Smooth muscle cell (in vitro differentiated cells): Measurements from ENCODE around the gene FREM1. TPM values are rescaled to one million over a fixed set of nuclear protein-coding genes. Genes with fewer than 3 reads are reported as not detected.
A peak's percentile ranks its signal among the peaks of the same experiment; 100 is the strongest.

Experiments
- DNase-seq: peaks from one replicate; lab custom pipeline; 2025; ENCODE audit not compliant: unreplicated experiment; lab: John Stamatoyannopoulos, UW
- H2AFZ ChIP-seq: fragments of 200-600 bp; sonication (generic); 2 replicates; pipeline ENCODE4 v1.6.0; 2016; ENCODE audit warnings: antibody characterized with exemption, low read depth, mild to moderate bottlenecking
- H3F3A ChIP-seq: fragments of 200-600 bp; sonication (generic); 2 replicates; pipeline ENCODE4 v1.6.0; 2017; ENCODE audit warnings: antibody characterized with exemption, low read depth
- H3K27ac ChIP-seq: fragments of 200-600 bp; sonication (generic); 2 replicates; pipeline ENCODE4 v1.5.1; 2016; ENCODE audit warnings: low read depth, mild to moderate bottlenecking
- H3K27me3 ChIP-seq: fragments of 200-600 bp; sonication (generic); 2 replicates; pipeline ENCODE4 v1.6.1; 2016; ENCODE audit warnings: low read depth, mild to moderate bottlenecking
- H3K36me3 ChIP-seq: fragments of 200-600 bp; sonication (generic); 2 replicates; pipeline ENCODE4 v1.5.1; 2016; ENCODE audit warnings: low read depth
- H3K4me1 ChIP-seq: fragments of 200-600 bp; sonication (generic); 2 replicates; pipeline ENCODE4 v1.5.1; 2016; ENCODE audit warnings: low read depth
- H3K4me2 ChIP-seq: fragments of 200-600 bp; sonication (generic); 2 replicates; pipeline ENCODE4 v1.6.0; 2016; ENCODE audit warnings: mild to moderate bottlenecking
- H3K4me3 ChIP-seq: fragments of 200-600 bp; sonication (generic); 2 replicates; pipeline ENCODE4 v1.5.1; 2016; ENCODE audit warnings: mild to moderate bottlenecking
- H3K79me2 ChIP-seq: fragments of 200-600 bp; sonication (generic); 2 replicates; pipeline ENCODE4 v1.6.0; 2016; ENCODE audit warnings: low read depth, mild to moderate bottlenecking
- H3K9ac ChIP-seq: fragments of 200-600 bp; sonication (generic); 2 replicates; pipeline ENCODE4 v1.6.0; 2016; ENCODE audit warnings: low read depth
- H3K9me3 ChIP-seq: fragments of 200-600 bp; sonication (generic); replicated peaks from 2 replicates; pipeline ENCODE4 v1.5.1; 2016; ENCODE audit warnings: low read depth
- H4K20me1 ChIP-seq: fragments of 200-600 bp; sonication (generic); 2 replicates; pipeline ENCODE4 v1.6.0; 2016; ENCODE audit warnings: low read depth
- WGBS: methylation state at CpG from one replicate; pipeline ENCODE4 v1.1.7; 2016; ENCODE audit warnings: low lambda C conversion rate; 5-methylcytosine and 5-hydroxymethylcytosine counted together
- polyA plus RNA-seq: library from polyadenylated mRNA; unstranded; fragments of >200 nt; fragmentation: Nextera tagmentation; extraction: Ambion mirVana; gene quantifications from 2 replicates; pipeline ENCODE4 v1.2.1, GENCODE V29; 2016
- total RNA-seq: library from RNA; depleted of rRNA; stranded (reverse); fragments of >200 nt; gene quantifications from 2 replicates; pipeline ENCODE4 v1.2.3, GENCODE V29; 2014
- TF ChIP-seq, protein P1 (sequence below): fragments of 200-600 bp; sonication (generic); IDR thresholded peaks from 2 replicates; pipeline ENCODE4 v1.5.1; 2017; ENCODE audit warnings: borderline replicate concordance, mild to moderate bottlenecking, antibody characterized with exemption; ENCODE audit not compliant: insufficient read depth, poor library complexity, severe bottlenecking

FREM1 gene
- total and polyA plus RNA-seq, 2 experiments from 2014 or later: 18.0 TPM

DNA sequence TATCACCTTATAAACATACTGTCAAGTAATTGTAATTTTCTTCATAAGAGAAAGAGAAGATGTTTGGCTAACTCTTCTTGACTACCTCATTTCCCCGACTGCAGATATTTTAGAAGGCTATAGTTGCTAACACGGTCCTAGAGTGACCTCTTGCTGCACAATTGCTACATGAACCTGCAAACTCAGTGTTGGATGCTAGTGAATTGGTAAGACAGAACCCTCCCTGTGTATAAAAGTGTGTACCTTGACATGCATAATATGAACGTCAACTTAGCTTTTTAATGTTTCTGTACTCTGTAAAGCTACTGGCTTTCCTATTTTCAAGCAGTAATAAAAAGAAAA, 141.0 kb downstream of the FREM1 start:
- WGBS: 63% methylated on average over 3 of the region's 3 CpGs
- Histone ChIP-seq H3F3A (no peaks in the 10 kb centered on the region), H3K4me1 (no peaks in the 10 kb centered on the region), H3K9ac (no peak overlapping the region), H4K20me1 (no peaks in the 10 kb centered on the region), H3K4me2 (no peak overlapping the region), H3K9me3 (no peaks in the 10 kb centered on the region), H3K4me3 (no peak overlapping the region), H3K79me2 (no peaks in the 10 kb centered on the region), H3K27ac (no peak overlapping the region), H3K36me3 (no peaks in the 10 kb centered on the region), H2AFZ (no peak overlapping the region), H3K27me3 (no peaks in the 10 kb centered on the region)
- TF ChIP-seq, protein P1, sequence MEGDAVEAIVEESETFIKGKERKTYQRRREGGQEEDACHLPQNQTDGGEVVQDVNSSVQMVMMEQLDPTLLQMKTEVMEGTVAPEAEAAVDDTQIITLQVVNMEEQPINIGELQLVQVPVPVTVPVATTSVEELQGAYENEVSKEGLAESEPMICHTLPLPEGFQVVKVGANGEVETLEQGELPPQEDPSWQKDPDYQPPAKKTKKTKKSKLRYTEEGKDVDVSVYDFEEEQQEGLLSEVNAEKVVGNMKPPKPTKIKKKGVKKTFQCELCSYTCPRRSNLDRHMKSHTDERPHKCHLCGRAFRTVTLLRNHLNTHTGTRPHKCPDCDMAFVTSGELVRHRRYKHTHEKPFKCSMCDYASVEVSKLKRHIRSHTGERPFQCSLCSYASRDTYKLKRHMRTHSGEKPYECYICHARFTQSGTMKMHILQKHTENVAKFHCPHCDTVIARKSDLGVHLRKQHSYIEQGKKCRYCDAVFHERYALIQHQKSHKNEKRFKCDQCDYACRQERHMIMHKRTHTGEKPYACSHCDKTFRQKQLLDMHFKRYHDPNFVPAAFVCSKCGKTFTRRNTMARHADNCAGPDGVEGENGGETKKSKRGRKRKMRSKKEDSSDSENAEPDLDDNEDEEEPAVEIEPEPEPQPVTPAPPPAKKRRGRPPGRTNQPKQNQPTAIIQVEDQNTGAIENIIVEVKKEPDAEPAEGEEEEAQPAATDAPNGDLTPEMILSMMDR: peak; percentile 20
- no peak for DNase-seq

DNA sequence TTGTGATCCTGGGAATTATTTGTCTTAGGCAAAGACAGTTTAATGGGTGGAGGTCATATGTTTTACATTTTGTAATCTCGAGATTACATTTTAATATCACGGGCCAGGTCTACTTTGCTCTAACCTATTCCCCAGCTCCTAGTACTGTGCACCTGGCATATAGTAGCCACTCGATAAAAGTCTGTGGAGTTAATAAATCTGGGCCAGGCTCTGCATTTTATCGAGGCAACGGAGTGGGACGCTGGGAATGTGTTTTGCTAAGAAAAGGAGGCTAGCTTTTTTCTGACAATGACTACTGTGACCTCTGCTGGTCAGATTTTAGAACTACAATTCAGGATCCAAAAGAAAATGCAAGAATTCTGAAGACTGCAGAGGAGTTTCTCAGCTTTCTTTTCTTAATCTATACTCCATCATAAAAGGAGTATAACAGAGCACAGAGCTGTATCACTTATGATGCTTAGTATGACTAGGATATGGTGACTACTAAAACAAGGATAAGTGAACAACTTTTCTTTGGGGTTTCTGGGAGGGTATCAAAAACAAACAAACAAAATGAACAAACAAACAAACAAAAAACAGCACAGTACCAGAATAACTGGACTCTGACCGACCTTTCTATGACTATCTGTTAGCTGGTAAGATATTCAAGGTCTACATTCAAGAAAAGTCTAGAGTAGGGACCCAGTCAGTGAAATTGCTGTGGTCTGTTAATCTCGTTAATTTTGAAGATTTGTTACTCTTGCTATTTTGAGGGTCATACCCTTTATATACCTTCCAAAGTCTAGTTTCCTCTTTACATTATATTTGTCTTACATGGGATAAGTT, 141.6 kb downstream of the FREM1 start:
- no peaks in the 10 kb centered on the region for H3K79me2 ChIP-seq
- peak overlapping the region; percentile 60 for H3K4me2 ChIP-seq
- no peaks in the 10 kb centered on the region for H3K36me3 ChIP-seq
- no peaks in the 10 kb centered on the region for H3K4me1 ChIP-seq
- TF ChIP-seq, protein P1: peak; percentile 70
- H3K27me3 ChIP-seq: no peaks in the 10 kb centered on the region
- no peaks in the 10 kb centered on the region for H4K20me1 ChIP-seq
- H3K4me3 ChIP-seq: peak overlapping the region; percentile 4
- no peak overlapping the region for H2AFZ ChIP-seq
- H3K9me3 ChIP-seq: no peaks in the 10 kb centered on the region
- no peak overlapping the region for H3K9ac ChIP-seq
- 40% methylated on average over 8 of the region's 8 CpGs for WGBS
- H3F3A ChIP-seq: no peaks in the 10 kb centered on the region
- H3K27ac ChIP-seq: no peak overlapping the region
- no peak for DNase-seq

DNA sequence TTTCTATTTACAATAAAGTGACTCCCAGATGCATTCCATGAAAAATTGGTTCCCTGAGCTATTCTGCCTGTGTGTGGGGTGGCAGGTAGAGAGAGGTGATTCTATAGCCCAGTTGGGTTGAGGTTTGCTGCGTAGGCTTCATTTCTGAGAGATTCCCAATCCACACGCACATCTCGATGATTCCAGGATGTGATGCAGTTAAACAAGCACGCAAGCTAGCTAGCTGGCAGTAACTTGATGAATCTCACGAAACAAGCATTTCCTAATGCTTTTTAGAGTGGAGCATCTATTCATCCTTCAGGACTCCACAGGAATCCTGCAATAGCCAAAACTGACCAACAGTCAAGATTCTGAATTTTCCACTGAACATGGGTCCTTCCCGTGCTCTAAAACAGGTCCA, 143.9 kb downstream of the FREM1 start:
- H3K4me1 ChIP-seq: no peaks in the 10 kb centered on the region
- no peaks in the 10 kb centered on the region for H3K36me3 ChIP-seq
- no peak overlapping the region for H3K27ac ChIP-seq
- H3K4me3 ChIP-seq: no peak overlapping the region
- H3K27me3 ChIP-seq: no peaks in the 10 kb centered on the region
- no peaks in the 10 kb centered on the region for H3K79me2 ChIP-seq
- no peaks in the 10 kb centered on the region for H3F3A ChIP-seq
- H2AFZ ChIP-seq: no peak overlapping the region
- no peaks in the 10 kb centered on the region for H4K20me1 ChIP-seq
- no peak for DNase-seq
- H3K9ac ChIP-seq: no peak overlapping the region
- H3K4me2 ChIP-seq: no peak overlapping the region
- H3K9me3 ChIP-seq: no peaks in the 10 kb centered on the region
- TF ChIP-seq, protein P1: no peak
- 96% methylated on average over 6 of the region's 6 CpGs for WGBS

DNA sequence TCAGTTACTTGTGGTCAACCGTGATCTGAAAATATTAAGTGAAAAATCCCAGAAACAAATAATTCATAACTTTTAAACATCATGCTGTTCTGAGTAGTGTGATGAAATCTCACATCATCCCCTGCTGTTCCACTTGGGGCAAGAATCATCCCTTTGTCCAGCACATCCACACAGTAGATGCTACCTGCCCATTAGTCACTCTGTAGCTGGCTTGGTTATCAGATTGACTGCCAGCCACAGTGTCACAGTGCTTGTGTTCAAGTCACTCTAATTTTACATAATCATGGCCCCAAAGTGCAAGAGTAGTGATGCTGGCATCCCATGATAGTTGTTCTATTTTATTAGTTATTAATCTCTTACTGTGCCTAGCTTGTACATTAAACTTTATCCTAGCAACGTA, 148.6 kb downstream of the FREM1 start:
- H3F3A ChIP-seq: no peaks in the 10 kb centered on the region
- 59% methylated on average over 2 of the region's 2 CpGs for WGBS
- DNase-seq: no peak
- no peaks in the 10 kb centered on the region for H4K20me1 ChIP-seq
- H3K9ac ChIP-seq: no peak overlapping the region
- H3K4me2 ChIP-seq: no peak overlapping the region
- no peaks in the 10 kb centered on the region for H3K4me1 ChIP-seq
- H3K79me2 ChIP-seq: no peaks in the 10 kb centered on the region
- H3K27ac ChIP-seq: no peak overlapping the region
- H2AFZ ChIP-seq: no peak overlapping the region
- TF ChIP-seq, protein P1: no peak
- no peaks in the 10 kb centered on the region for H3K9me3 ChIP-seq
- no peaks in the 10 kb centered on the region for H3K36me3 ChIP-seq
- no peaks in the 10 kb centered on the region for H3K27me3 ChIP-seq
- no peak overlapping the region for H3K4me3 ChIP-seq
